Measurements from ENCODE around the gene KRT17. TPM values are rescaled to one million over a fixed set of nuclear protein-coding genes. Genes with fewer than 3 reads are reported as not detected.
A peak's percentile ranks its signal among the peaks of the same experiment; 100 is the strongest.

Gene KRT17
- polyA plus RNA-seq, 1 donor (not counting 4 experiments of a cell fraction or from before 2014, with no cell fraction given), result 8,666 TPM

DNA sequence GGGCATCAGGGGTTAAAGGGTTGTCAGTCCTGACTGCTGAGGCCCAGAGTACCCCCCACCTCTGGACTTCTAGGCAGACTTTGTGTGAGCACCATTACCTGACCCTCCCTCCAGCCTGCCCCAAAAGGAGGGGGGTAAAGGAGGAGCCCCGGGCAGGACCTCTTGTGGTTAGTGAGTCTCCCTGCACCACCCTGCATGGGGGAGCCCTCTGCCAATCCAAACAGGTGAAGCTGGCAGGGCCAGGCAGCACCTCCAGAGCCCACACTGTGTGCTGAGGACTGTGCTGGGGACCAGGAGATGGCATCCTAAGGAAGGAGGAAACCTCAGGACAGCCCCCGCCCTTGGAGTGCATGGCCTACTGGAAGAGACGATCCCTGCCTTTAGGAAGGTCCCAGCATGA, 35.1 kb downstream of the KRT17 start:
- H3K4me1 ChIP-seq (ENCODE audit: control insufficient read depth, extremely low read depth, insufficient read depth, low read length), result peaks cover 41% of the 10 kb centered on the region
- FAIRE-seq (peak; percentile 86), DNase-seq (ENCODE audit: low read depth, low spot score) (no peak)
- H4K20me1 ChIP-seq (ENCODE audit: control insufficient read depth, extremely low read depth, insufficient read depth, low read length), result peaks cover 22% of the 10 kb centered on the region
- peak overlapping the region; percentile 80 for H3K4me2 ChIP-seq (ENCODE audit: control insufficient read depth, extremely low read depth, insufficient read depth, low read depth, low read length)
- dilution Hi-C loops (cut with MboI; ENCODE audit: extremely low pct_ligation_motif_present, low sequenced_read_pairs), result no loop called here
- peaks cover 14 to 19% of the 10 kb centered on the region in 2 experiments for H3K36me3 ChIP-seq (ENCODE audit: control insufficient read depth in 2 of 2, extremely low read depth in 1 of 2, insufficient read depth in 2 of 2, low read length in 2 of 2)
- no peaks in the 10 kb centered on the region for H3K9me3 ChIP-seq (ENCODE audit: control insufficient read depth, low read depth, low read length)
- H3K4me3 ChIP-seq (ENCODE audit: control insufficient read depth in 2 of 3, extremely low read depth in 1 of 3, insufficient read depth in 2 of 3, low read depth in 1 of 3, low read length in 3 of 3), result peak overlapping the region in 2 of 3 experiments; percentile 32 to 45
- H3K9me1 ChIP-seq (ENCODE audit: control insufficient read depth, extremely low read depth, insufficient read depth, low read length), result no peaks in the 10 kb centered on the region
- H3K27me3 ChIP-seq (ENCODE audit: control insufficient read depth, extremely low read depth, insufficient read depth, low read length), result no peaks in the 10 kb centered on the region
- H3K9ac ChIP-seq (ENCODE audit: control insufficient read depth, extremely low read depth, insufficient read depth, low read length), result peak overlapping the region; percentile 80
- no peak overlapping the region for H2AFZ ChIP-seq (ENCODE audit: control insufficient read depth, low read length)
- peaks cover 20% of the 10 kb centered on the region for H3K79me2 ChIP-seq (ENCODE audit: control insufficient read depth, insufficient read depth, low read length)
- TF ChIP-seq, protein P1, sequence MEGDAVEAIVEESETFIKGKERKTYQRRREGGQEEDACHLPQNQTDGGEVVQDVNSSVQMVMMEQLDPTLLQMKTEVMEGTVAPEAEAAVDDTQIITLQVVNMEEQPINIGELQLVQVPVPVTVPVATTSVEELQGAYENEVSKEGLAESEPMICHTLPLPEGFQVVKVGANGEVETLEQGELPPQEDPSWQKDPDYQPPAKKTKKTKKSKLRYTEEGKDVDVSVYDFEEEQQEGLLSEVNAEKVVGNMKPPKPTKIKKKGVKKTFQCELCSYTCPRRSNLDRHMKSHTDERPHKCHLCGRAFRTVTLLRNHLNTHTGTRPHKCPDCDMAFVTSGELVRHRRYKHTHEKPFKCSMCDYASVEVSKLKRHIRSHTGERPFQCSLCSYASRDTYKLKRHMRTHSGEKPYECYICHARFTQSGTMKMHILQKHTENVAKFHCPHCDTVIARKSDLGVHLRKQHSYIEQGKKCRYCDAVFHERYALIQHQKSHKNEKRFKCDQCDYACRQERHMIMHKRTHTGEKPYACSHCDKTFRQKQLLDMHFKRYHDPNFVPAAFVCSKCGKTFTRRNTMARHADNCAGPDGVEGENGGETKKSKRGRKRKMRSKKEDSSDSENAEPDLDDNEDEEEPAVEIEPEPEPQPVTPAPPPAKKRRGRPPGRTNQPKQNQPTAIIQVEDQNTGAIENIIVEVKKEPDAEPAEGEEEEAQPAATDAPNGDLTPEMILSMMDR (optimal IDR thresholded peaks at IDR 0.05 in 1 of 3, IDR thresholded peaks at IDR 0.05 in 1 of 3, conservative IDR thresholded peaks at IDR 0.05 in 1 of 3; ENCODE audit: extremely low read depth in 1 of 3, insufficient read depth in 2 of 3, low read length in 3 of 3), result peak in 2 of 3 experiments; percentile 21 to 37
- no peak for TF ChIP-seq EZH2 (IDR thresholded peaks at IDR 0.05; ENCODE audit: low read length)
- peak overlapping the region; percentile 95 for H3K27ac ChIP-seq (ENCODE audit: control insufficient read depth, insufficient read depth, low read length)

- peak overlapping the region; percentile 80 for H3K9ac ChIP-seq (ENCODE audit: control insufficient read depth, extremely low read depth, insufficient read depth, low read length)
- H3K27ac ChIP-seq (ENCODE audit: control insufficient read depth, insufficient read depth, low read length), result peak overlapping the region; percentile 95
- H3K9me1 ChIP-seq (ENCODE audit: control insufficient read depth, extremely low read depth, insufficient read depth, low read length), result no peaks in the 10 kb centered on the region
- no peaks in the 10 kb centered on the region for H3K9me3 ChIP-seq (ENCODE audit: control insufficient read depth, low read depth, low read length)
- H4K20me1 ChIP-seq (ENCODE audit: control insufficient read depth, extremely low read depth, insufficient read depth, low read length), result peaks cover 31% of the 10 kb centered on the region
- peaks cover 14 to 22% of the 10 kb centered on the region in 2 experiments for H3K36me3 ChIP-seq (ENCODE audit: control insufficient read depth in 2 of 2, extremely low read depth in 1 of 2, insufficient read depth in 2 of 2, low read length in 2 of 2)
- H3K4me2 ChIP-seq (ENCODE audit: control insufficient read depth, extremely low read depth, insufficient read depth, low read depth, low read length), result peak overlapping the region; percentile 80
- dilution Hi-C loops (cut with MboI; ENCODE audit: extremely low pct_ligation_motif_present, low sequenced_read_pairs), result no loop called here
- H3K79me2 ChIP-seq (ENCODE audit: control insufficient read depth, insufficient read depth, low read length), result peaks cover 24% of the 10 kb centered on the region
- FAIRE-seq (peak; percentile 13), DNase-seq (ENCODE audit: low read depth, low spot score) (peak; percentile 59)
- H3K4me1 ChIP-seq (ENCODE audit: control insufficient read depth, extremely low read depth, insufficient read depth, low read length), result peaks cover 36% of the 10 kb centered on the region
- H2AFZ ChIP-seq (ENCODE audit: control insufficient read depth, low read length), result peak overlapping the region; percentile 39
- peak overlapping the region in 2 of 3 experiments; percentile 53 to 57 for H3K4me3 ChIP-seq (ENCODE audit: control insufficient read depth in 2 of 3, extremely low read depth in 1 of 3, insufficient read depth in 2 of 3, low read depth in 1 of 3, low read length in 3 of 3)
- no peak for TF ChIP-seq EZH2 (IDR thresholded peaks at IDR 0.05; ENCODE audit: low read length)
- TF ChIP-seq, protein P1 (optimal IDR thresholded peaks at IDR 0.05 in 1 of 3, IDR thresholded peaks at IDR 0.05 in 1 of 3, conservative IDR thresholded peaks at IDR 0.05 in 1 of 3; ENCODE audit: extremely low read depth in 1 of 3, insufficient read depth in 2 of 3, low read length in 3 of 3), result no peak
- H3K27me3 ChIP-seq (ENCODE audit: control insufficient read depth, extremely low read depth, insufficient read depth, low read length), result no peaks in the 10 kb centered on the region
Observed at GRCh38 chr17:41588126-41588810, 36.1 kb downstream of the KRT17 start.

All from keratinocyte (primary cell).